ENCODE measurements around the gene DCAF4. TPM values are rescaled to one million over a fixed set of nuclear protein-coding genes. Genes with fewer than 3 reads are reported as not detected.

Gene DCAF4
- 17.4 to 19.6 TPM (median 18.8 TPM) in 3 replicates for total RNA-seq (2021)
- Bru-seq, nascent RNA = percentile 58 among the genes with signal in this experiment
- long read RNA-seq, experiment 1, transcript DCAF4-202 (14 exons, 2,024 nt) = major isoform, 15 of 50 reads
- long read RNA-seq, experiment 1, partial matches to known transcripts = 10 of 50 reads
- long read RNA-seq, experiment 1, other reads (novel, unspliced or antisense) = 25 of 50 reads
- long read RNA-seq, experiment 2, partial matches to known transcripts = 2 of 9 reads
- long read RNA-seq, experiment 2, other reads (novel, unspliced or antisense) = 7 of 9 reads
- long read RNA-seq, experiment 3, transcript DCAF4-202 (14 exons, 2,024 nt) = major isoform, 11 of 23 reads
- long read RNA-seq, experiment 3, partial matches to known transcripts = 4 of 23 reads
- long read RNA-seq, experiment 3, other reads (novel, unspliced or antisense) = 8 of 23 reads

GRCh38 chr14:72926292-72927028, at the start of gene DCAF4:
Gene DCAF4, plus strand, starts transcription at chr14:72926464. Its CDS starts 11,515 bp downstream, at chr14:72937979.
- Mint-ChIP-seq H3K4me3 (peak within 1 kb of the TSS; percentile 87), H3K9me3 (no peaks in the 10 kb centered on the region), H3K4me1 (peaks cover 19% of the 10 kb centered on the region), H3K36me3 (no peaks in the 10 kb centered on the region), H3K27me3 (ENCODE audit: low read depth) (peaks cover 20% of the 10 kb centered on the region), H3K27ac (peak within 1 kb of the TSS; percentile 70)
- CTCF ChIA-PET = interaction anchor here (1.0 to 1.5 kb wide), 2 partner anchors 22 to 412 kb away, joined by 4 to 8 read pairs; no protein-coding TSS in a partner anchor
- POLR2A ChIA-PET = interaction anchor here (0.5 to 1.4 kb wide), 3 partner anchors 132 to 470 kb away, joined by 3 to 7 read pairs (median 3); partner anchors contain the start of gene RBM25
- ATAC-seq = peak; percentile 98
- peak; percentile 96 for DNase-seq (ENCODE audit: low spot score)
- TF ChIP-seq SMAD3 (CRISPR knock-in tag; IDR thresholded peaks at IDR 0.05; ENCODE audit: borderline replicate concordance) (no peak), ZNF423 (CRISPR knock-in tag; IDR thresholded peaks at IDR 0.05) (no peak), ARID4B (CRISPR knock-in tag; IDR thresholded peaks at IDR 0.05; ENCODE audit: borderline replicate concordance) (peak; percentile 93; the same call in 1 of the 2 replicates), ZMAT4 (CRISPR knock-in tag; IDR thresholded peaks at IDR 0.05) (no peak), GABPB1 (CRISPR knock-in tag; IDR thresholded peaks at IDR 0.05) (peak; percentile 20; the same call in 1 of the 2 replicates), ETV6 (CRISPR knock-in tag; IDR thresholded peaks at IDR 0.05) (no peak), FOXK1 (CRISPR knock-in tag; IDR thresholded peaks at IDR 0.05) (peak; percentile 74), SP1 (CRISPR knock-in tag; conservative IDR thresholded peaks at IDR 0.05) (peak; percentile 57), NFYB (CRISPR knock-in tag; conservative IDR thresholded peaks at IDR 0.05; ENCODE audit: low read depth) (peak; percentile 86), FOXP1 (CRISPR knock-in tag; IDR thresholded peaks at IDR 0.05; ENCODE audit: borderline replicate concordance) (peak; percentile 83; the same call in 1 of the 2 replicates), ZBTB43 (CRISPR knock-in tag; IDR thresholded peaks at IDR 0.05) (0 out of 2 replicates have a peak, but pooled peaks have one; percentile 59), TCF7 (CRISPR knock-in tag; IDR thresholded peaks at IDR 0.05; ENCODE audit: low read depth) (0 out of 2 replicates have a peak, but pooled peaks have one; percentile 39), ZNF281 (CRISPR knock-in tag; IDR thresholded peaks at IDR 0.05) (0 out of 2 replicates have a peak, but pooled peaks have one; percentile 48), ZNF512 (CRISPR knock-in tag; IDR thresholded peaks at IDR 0.05; ENCODE audit: borderline replicate concordance) (no peak), PREB (CRISPR knock-in tag; IDR thresholded peaks at IDR 0.05; ENCODE audit: borderline replicate concordance) (no peak), PRDM15 (CRISPR knock-in tag; IDR thresholded peaks at IDR 0.05) (no peak), ZBTB21 (CRISPR knock-in tag; IDR thresholded peaks at IDR 0.05; ENCODE audit: borderline replicate concordance) (0 out of 2 replicates have a peak, but pooled peaks have one; percentile 20), TP53 (CRISPR knock-in tag; IDR thresholded peaks at IDR 0.05) (0 out of 2 replicates have a peak, but pooled peaks have one; percentile 64)

All from WTC11 (cell line).